ENCODE data around the gene TRH. TPM values are rescaled to one million over a fixed set of nuclear protein-coding genes. Genes with fewer than 3 reads are reported as not detected.

Gene TRH
- not detected for total RNA-seq

GRCh38 chr3:129974564-129974832 lies at the start of gene TRH:
TRH (plus strand) TSS chr3:129974720; CDS start chr3:129975817, 1,097 bp downstream.
- DNase-seq (ENCODE audit: low spot score): no peak
- peaks cover 43 to 61% of the 10 kb centered on the region in 2 donors for H3K27me3 Mint-ChIP-seq
- ATAC-seq: no peak
- H3K4me1 Mint-ChIP-seq (ENCODE audit: low read depth in 2 of 2): peaks cover 0 to 3% of the 10 kb centered on the region in 2 donors
- no peaks in the 10 kb centered on the region for H3K9me3 Mint-ChIP-seq
- no peak within 1 kb of the TSS for H3K27ac Mint-ChIP-seq
- peak within 1 kb of the TSS; percentile 47 for H3K4me3 Mint-ChIP-seq
- H3K36me3 Mint-ChIP-seq: no peaks in the 10 kb centered on the region

GRCh38 chr3:129927072-129927471 lies 47.4 kb upstream of the TRH start:
- peaks cover 16% of the 10 kb centered on the region for H3K36me3 Mint-ChIP-seq
- no peak overlapping the region for H3K27ac Mint-ChIP-seq
- H3K27me3 Mint-ChIP-seq: peaks cover 7 to 20% of the 10 kb centered on the region in 2 donors
- no peaks in the 10 kb centered on the region for H3K4me1 Mint-ChIP-seq (ENCODE audit: low read depth in 2 of 2)
- no peak for ATAC-seq
- no peak for DNase-seq (ENCODE audit: low spot score)
- peaks cover 8% of the 10 kb centered on the region for H3K9me3 Mint-ChIP-seq
- H3K4me3 Mint-ChIP-seq: no peak overlapping the region

GRCh38 chr3:129929383-129929782 lies 45.1 kb upstream of the TRH start:
- Mint-ChIP-seq H3K27me3 (peaks cover 7 to 8% of the 10 kb centered on the region in 2 donors), H3K4me3 (no peak overlapping the region), H3K36me3 (peaks cover 16% of the 10 kb centered on the region), H3K9me3 (peaks cover 8% of the 10 kb centered on the region), H3K4me1 (ENCODE audit: low read depth in 2 of 2) (no peaks in the 10 kb centered on the region), H3K27ac (no peak overlapping the region)
- ATAC-seq (no peak), DNase-seq (ENCODE audit: low spot score) (no peak)

- Mint-ChIP-seq H3K4me3 (no peak overlapping the region), H3K36me3 (peaks cover 10% of the 10 kb centered on the region), H3K4me1 (ENCODE audit: low read depth in 2 of 2) (peaks cover 0 to 5% of the 10 kb centered on the region in 2 donors), H3K27ac (no peak overlapping the region), H3K27me3 (no peaks in the 10 kb centered on the region), H3K9me3 (peaks cover 6% of the 10 kb centered on the region)
- DNase-seq (ENCODE audit: low spot score) (no peak), ATAC-seq (no peak)
Measured at GRCh38 chr3:129933471-129933870, 41.0 kb upstream of the TRH start.

GRCh38 chr3:129934234-129935123 lies 40.0 kb upstream of the TRH start:
- H3K36me3 Mint-ChIP-seq: peaks cover 8% of the 10 kb centered on the region
- ATAC-seq (no peak), DNase-seq (ENCODE audit: low spot score) (no peak)
- no peak overlapping the region for H3K27ac Mint-ChIP-seq
- H3K4me1 Mint-ChIP-seq (ENCODE audit: low read depth in 2 of 2): peaks cover 0 to 5% of the 10 kb centered on the region in 2 donors
- no peaks in the 10 kb centered on the region for H3K27me3 Mint-ChIP-seq
- peaks cover 4% of the 10 kb centered on the region for H3K9me3 Mint-ChIP-seq
- no peak overlapping the region for H3K4me3 Mint-ChIP-seq

GRCh38 chr3:129936757-129937156 lies 37.8 kb upstream of the TRH start:
- DNase-seq (ENCODE audit: low spot score) (no peak), ATAC-seq (peak; percentile 72 to 87)
- peak overlapping the region; percentile 58 for H3K4me3 Mint-ChIP-seq
- H3K4me1 Mint-ChIP-seq (ENCODE audit: low read depth in 2 of 2): peaks cover 0 to 5% of the 10 kb centered on the region in 2 donors
- H3K27ac Mint-ChIP-seq: no peak overlapping the region
- no peaks in the 10 kb centered on the region for H3K9me3 Mint-ChIP-seq
- H3K27me3 Mint-ChIP-seq: no peaks in the 10 kb centered on the region
- no peaks in the 10 kb centered on the region for H3K36me3 Mint-ChIP-seq

- Mint-ChIP-seq H3K4me1 (ENCODE audit: low read depth in 2 of 2) (peaks cover 0 to 5% of the 10 kb centered on the region in 2 donors), H3K36me3 (no peaks in the 10 kb centered on the region), H3K27ac (no peak overlapping the region), H3K9me3 (no peaks in the 10 kb centered on the region), H3K4me3 (peak overlapping the region; percentile 0), H3K27me3 (peaks cover 0 to 3% of the 10 kb centered on the region in 2 donors)
- ATAC-seq: no peak
- no peak for DNase-seq (ENCODE audit: low spot score)
Measured at GRCh38 chr3:129937717-129938116, 36.8 kb upstream of the TRH start.

- Mint-ChIP-seq H3K36me3 (no peaks in the 10 kb centered on the region), H3K4me1 (ENCODE audit: low read depth in 2 of 2) (peaks cover 0 to 5% of the 10 kb centered on the region in 2 donors), H3K4me3 (peak overlapping the region; percentile 0), H3K9me3 (no peaks in the 10 kb centered on the region), H3K27me3 (peaks cover 0 to 3% of the 10 kb centered on the region in 2 donors), H3K27ac (no peak overlapping the region)
- ATAC-seq: no peak
- no peak for DNase-seq (ENCODE audit: low spot score)
Measured at GRCh38 chr3:129938140-129938930, 36.2 kb upstream of the TRH start.

- no peaks in the 10 kb centered on the region for H3K9me3 Mint-ChIP-seq
- DNase-seq (ENCODE audit: low spot score): no peak
- peaks cover 0 to 5% of the 10 kb centered on the region in 2 donors for H3K4me1 Mint-ChIP-seq (ENCODE audit: low read depth in 2 of 2)
- H3K27me3 Mint-ChIP-seq: peaks cover 7 to 9% of the 10 kb centered on the region in 2 donors
- ATAC-seq: no peak
- H3K4me3 Mint-ChIP-seq: no peak overlapping the region
- no peak overlapping the region for H3K27ac Mint-ChIP-seq
- no peaks in the 10 kb centered on the region for H3K36me3 Mint-ChIP-seq
Measured at GRCh38 chr3:129940086-129940485, 34.4 kb upstream of the TRH start.

GRCh38 chr3:129942296-129942695 lies 32.2 kb upstream of the TRH start:
- H3K27me3 Mint-ChIP-seq: peaks cover 9 to 10% of the 10 kb centered on the region in 2 donors
- DNase-seq (ENCODE audit: low spot score): no peak
- no peaks in the 10 kb centered on the region for H3K4me1 Mint-ChIP-seq (ENCODE audit: low read depth in 2 of 2)
- peak; percentile 55 to 65 for ATAC-seq
- no peaks in the 10 kb centered on the region for H3K36me3 Mint-ChIP-seq
- H3K4me3 Mint-ChIP-seq: no peak overlapping the region
- H3K9me3 Mint-ChIP-seq: no peaks in the 10 kb centered on the region
- no peak overlapping the region for H3K27ac Mint-ChIP-seq

GRCh38 chr3:129943020-129943419 lies 31.5 kb upstream of the TRH start:
- DNase-seq (ENCODE audit: low spot score) (no peak), ATAC-seq (no peak)
- H3K4me3 Mint-ChIP-seq: no peak overlapping the region
- no peaks in the 10 kb centered on the region for H3K36me3 Mint-ChIP-seq
- peaks cover 16% of the 10 kb centered on the region in 2 donors for H3K27me3 Mint-ChIP-seq
- no peaks in the 10 kb centered on the region for H3K9me3 Mint-ChIP-seq
- no peak overlapping the region for H3K27ac Mint-ChIP-seq
- no peaks in the 10 kb centered on the region for H3K4me1 Mint-ChIP-seq (ENCODE audit: low read depth in 2 of 2)

GRCh38 chr3:129944709-129945108 lies 29.8 kb upstream of the TRH start:
- Mint-ChIP-seq H3K4me1 (ENCODE audit: low read depth in 2 of 2) (no peaks in the 10 kb centered on the region), H3K27me3 (peaks cover 16 to 18% of the 10 kb centered on the region in 2 donors), H3K4me3 (no peak overlapping the region), H3K9me3 (no peaks in the 10 kb centered on the region), H3K27ac (no peak overlapping the region), H3K36me3 (no peaks in the 10 kb centered on the region)
- no peak for DNase-seq (ENCODE audit: low spot score)
- ATAC-seq: no peak

- H3K27me3 Mint-ChIP-seq: peaks cover 13 to 18% of the 10 kb centered on the region in 2 donors
- no peaks in the 10 kb centered on the region for H3K36me3 Mint-ChIP-seq
- no peaks in the 10 kb centered on the region for H3K9me3 Mint-ChIP-seq
- no peak overlapping the region for H3K27ac Mint-ChIP-seq
- ATAC-seq (no peak), DNase-seq (ENCODE audit: low spot score) (no peak)
- H3K4me1 Mint-ChIP-seq (ENCODE audit: low read depth in 2 of 2): no peaks in the 10 kb centered on the region
- no peak overlapping the region for H3K4me3 Mint-ChIP-seq
Measured at GRCh38 chr3:129947538-129948240, 26.8 kb upstream of the TRH start.
